ENCODE results near the gene TGFB3. TPM values are rescaled to one million over a fixed set of nuclear protein-coding genes. Genes with fewer than 3 reads are reported as not detected.

The TGFB3 gene
- total and polyA plus RNA-seq, 9 of the 15 experiments (the other 6 are each of a cell fraction or from before 2014, with no cell fraction given) = 0.39 to 2.0 (median 1.0) TPM

GRCh38 chr14:75941030-75941429, 40.8 kb downstream of the TGFB3 start (continued):
- TF ChIP-seq ZNF263 (CRISPR knock-in tag; IDR thresholded peaks at IDR 0.05; ENCODE audit: borderline replicate concordance) (no peak), ZKSCAN1 (IDR thresholded peaks at IDR 0.05; ENCODE audit: low read depth, low read length) (no peak)

GRCh38 chr14:75939200-75939599, 42.6 kb downstream of the TGFB3 start:
- H3K9me3 ChIP-seq (replicated peaks; ENCODE audit: control insufficient read depth, insufficient read depth, low read depth, low read length) = no peaks in the 10 kb centered on the region
- intact Hi-C loops (cut with micrococcal nuclease) (no loop called here), in situ Hi-C loops (cut with MboI) (no loop called here)
- no peak for ATAC-seq
- no peaks in the 10 kb centered on the region for H3K9me1 ChIP-seq (ENCODE audit: control insufficient read depth, insufficient read depth, low read length)
- 21% methylated on average over 1 of the region's 1 CpG for WGBS (ENCODE audit: insufficient coverage, low coverage, missing lambda C conversion rate)
- H3K27me3 ChIP-seq (ENCODE audit: control insufficient read depth in 2 of 2, insufficient read depth in 2 of 2, low read length in 2 of 2) = no peaks in the 10 kb centered on the region
- no peaks in the 10 kb centered on the region for H3K36me3 ChIP-seq (ENCODE audit: control insufficient read depth, insufficient read depth, low read length)
- CTCF ChIA-PET (ENCODE audit: low intra/inter-chr PET ratio) = no interaction called here
- no peak overlapping the region for H3K9ac ChIP-seq (ENCODE audit: insufficient read depth in 1 of 2, low read depth in 2 of 2, low read length in 2 of 2)
- no peak for FAIRE-seq
- H3K4me1 ChIP-seq (replicated peaks in 1 of 2; ENCODE audit: control insufficient read depth in 2 of 2, insufficient read depth in 2 of 2, low read length in 2 of 2) = peaks cover 0 to 27% of the 10 kb centered on the region in 2 experiments; a peak in 4 of 5 replicates
- H3K27ac ChIP-seq (ENCODE audit: extremely low read depth, low read depth, low read length) = no peak overlapping the region
- H2AFZ ChIP-seq (ENCODE audit: low read depth, low read length) = no peak overlapping the region
- DNase-seq (ENCODE audit: extremely low read depth in 1 of 4, low spot score in 3 of 4) = no peak
- POLR2A ChIA-PET = interaction anchor here (0.8 kb wide), 1 partner anchor 108 kb away, joined by 3 read pairs; no protein-coding TSS in a partner anchor
- H4K20me1 ChIP-seq (replicated peaks; ENCODE audit: control insufficient read depth, insufficient read depth, low read length) = no peaks in the 10 kb centered on the region
- H3K4me2 ChIP-seq (ENCODE audit: insufficient read depth, low read length) = no peak overlapping the region
- no TSS peak for BruUV-seq (replicated peaks)
- no peaks in the 10 kb centered on the region for H3K79me2 ChIP-seq (ENCODE audit: control insufficient read depth, insufficient read depth, low read length)
- H3K4me3 ChIP-seq = no peak overlapping the region
- TF ChIP-seq ZBTB34 (CRISPR knock-in tag; IDR thresholded peaks at IDR 0.05) (no peak), ZNF445 (CRISPR knock-in tag; IDR thresholded peaks at IDR 0.05; ENCODE audit: low read depth) (no peak), ETV5 (CRISPR knock-in tag; IDR thresholded peaks at IDR 0.05; ENCODE audit: low read depth) (no peak), MYBL2 (IDR thresholded peaks at IDR 0.05; ENCODE audit: low read depth) (no peak), MYBL2 (CRISPR knock-in tag; IDR thresholded peaks at IDR 0.05; ENCODE audit: borderline replicate concordance) (no peak), ZNF263 (CRISPR knock-in tag; IDR thresholded peaks at IDR 0.05; ENCODE audit: borderline replicate concordance) (no peak), TOE1 (IDR thresholded peaks at IDR 0.05; ENCODE audit: borderline replicate concordance) (no peak), TOE1 (CRISPR knock-in tag; IDR thresholded peaks at IDR 0.05; ENCODE audit: borderline replicate concordance, low read depth) (no peak), PPARD (CRISPR knock-in tag; IDR thresholded peaks at IDR 0.05) (no peak), ZNF3 (CRISPR knock-in tag; IDR thresholded peaks at IDR 0.05) (no peak), MTA1 (IDR thresholded peaks at IDR 0.05; ENCODE audit: borderline replicate concordance) (no peak), NR3C1 (CRISPR knock-in tag; IDR thresholded peaks at IDR 0.05) (no peak), CAMTA2 (CRISPR knock-in tag; conservative IDR thresholded peaks at IDR 0.05) (no peak), ZNF766 (CRISPR knock-in tag; conservative IDR thresholded peaks at IDR 0.05) (no peak), E2F5 (CRISPR knock-in tag; IDR thresholded peaks at IDR 0.05) (no peak), ZFP91 (CRISPR knock-in tag; IDR thresholded peaks at IDR 0.05) (no peak), POLR2AphosphoS2 (IDR thresholded peaks at IDR 0.05; ENCODE audit: low read length) (no peak)

Data from K562 (cell line).